GM10847 (cell line): ENCODE results near the gene BACH2.

Experiments
- POLR2A ChIP-seq: IDR thresholded peaks from 2 replicates; pipeline ENCODE4 v1.6.1; 2011; ENCODE audit not compliant: insufficient read length; ENCODE audit errors: extremely low read depth

BACH2 gene

GRCh38 chr6:90100059-90100665, 196.5 kb downstream of the BACH2 start:
- TF ChIP-seq POLR2A, result no peak

DNA sequence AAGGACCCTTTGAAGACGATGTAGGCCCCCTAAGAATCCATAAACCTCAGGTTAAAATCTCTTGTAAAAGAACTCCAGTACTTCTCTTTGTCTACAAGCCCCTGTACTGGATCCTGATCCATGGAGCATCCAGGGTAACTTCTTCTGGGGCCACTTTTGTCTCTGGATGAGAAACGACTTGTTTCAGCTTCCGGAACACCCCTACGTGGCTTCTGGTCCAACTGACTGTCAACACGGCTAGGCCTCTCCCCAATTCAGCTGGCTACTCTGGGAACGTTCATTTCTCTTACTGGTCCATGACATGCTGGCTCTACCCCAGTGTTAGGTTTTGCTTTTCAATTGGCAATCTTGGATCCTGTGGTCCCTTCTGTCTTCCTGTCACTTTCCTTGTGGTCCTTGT, 198.0 kb downstream of the BACH2 start:
- no peak for TF ChIP-seq POLR2A

GRCh38 chr6:90098001-90098531, 198.6 kb downstream of the BACH2 start:
- TF ChIP-seq POLR2A, result no peak

DNA sequence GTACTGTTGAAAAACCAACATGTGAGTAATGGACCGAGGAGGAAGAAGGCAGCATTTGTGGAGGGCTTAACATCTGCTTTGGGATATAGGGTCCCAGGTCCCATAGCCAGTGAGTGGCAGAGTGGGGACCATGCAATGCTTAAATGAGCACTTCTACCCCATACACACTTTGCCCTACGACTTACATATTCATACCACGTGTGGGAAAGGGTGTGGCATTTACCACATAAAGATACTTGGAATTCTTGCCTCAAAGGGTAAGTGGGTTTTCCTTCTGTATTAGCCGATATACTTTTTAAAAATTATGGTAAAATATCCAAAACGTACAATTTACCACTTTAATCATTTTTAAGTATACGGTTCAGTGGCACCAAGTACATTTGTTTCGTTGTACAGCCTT, 199.3 kb downstream of the BACH2 start:
- TF ChIP-seq POLR2A, result no peak

GRCh38 chr6:90096818-90097217, 199.8 kb downstream of the BACH2 start:
- no peak for TF ChIP-seq POLR2A

GRCh38 chr6:90095788-90096187, 200.9 kb downstream of the BACH2 start:
- TF ChIP-seq POLR2A, result no peak

- TF ChIP-seq POLR2A, result no peak
These were observed 201.5 kb downstream of the BACH2 start for GRCh38 chr6:90095145-90095544.

- no peak for TF ChIP-seq POLR2A
These were observed 203.0 kb downstream of the BACH2 start for GRCh38 chr6:90093558-90094073.

DNA sequence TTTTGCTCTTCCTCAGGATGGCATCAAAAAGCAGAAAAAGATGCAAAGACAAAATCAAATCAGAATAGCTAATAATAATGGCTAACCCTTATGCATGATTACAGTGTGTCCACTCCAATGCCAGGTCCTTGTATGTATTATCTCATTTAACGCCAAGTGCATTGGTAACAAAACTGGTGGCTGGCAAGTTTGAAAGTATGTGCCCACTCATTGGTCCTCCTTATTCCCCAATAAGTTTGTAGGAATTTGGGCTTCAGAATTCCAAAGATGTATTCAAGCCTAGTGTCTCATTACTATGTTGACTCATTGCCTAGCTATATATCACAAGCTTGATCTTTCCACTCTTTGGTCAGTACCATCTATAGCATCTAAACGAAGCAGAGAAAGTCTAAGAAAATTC, 205.8 kb downstream of the BACH2 start:
- TF ChIP-seq POLR2A, result no peak

DNA sequence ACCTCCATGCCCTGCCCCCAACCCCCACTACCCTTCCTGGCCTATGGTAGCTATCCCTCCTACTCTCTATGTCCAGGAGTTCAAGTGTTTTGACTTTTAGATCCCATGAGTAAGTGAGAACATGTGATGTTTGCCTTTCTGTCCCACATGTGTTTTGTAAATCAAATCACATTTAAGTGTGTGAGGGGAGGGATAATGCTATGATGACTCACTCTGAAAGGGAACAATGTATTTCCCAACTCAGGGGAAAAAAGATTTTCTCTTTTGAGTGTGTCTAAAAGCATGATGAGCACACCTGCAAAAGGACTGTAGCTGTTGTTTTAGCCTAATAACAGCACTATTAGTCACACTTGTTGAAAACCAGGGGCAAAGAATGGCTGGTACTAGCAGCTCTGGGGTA, 208.6 kb downstream of the BACH2 start:
- TF ChIP-seq POLR2A, result no peak

- TF ChIP-seq POLR2A, result no peak
These were observed 209.4 kb downstream of the BACH2 start for GRCh38 chr6:90087106-90087833.

DNA sequence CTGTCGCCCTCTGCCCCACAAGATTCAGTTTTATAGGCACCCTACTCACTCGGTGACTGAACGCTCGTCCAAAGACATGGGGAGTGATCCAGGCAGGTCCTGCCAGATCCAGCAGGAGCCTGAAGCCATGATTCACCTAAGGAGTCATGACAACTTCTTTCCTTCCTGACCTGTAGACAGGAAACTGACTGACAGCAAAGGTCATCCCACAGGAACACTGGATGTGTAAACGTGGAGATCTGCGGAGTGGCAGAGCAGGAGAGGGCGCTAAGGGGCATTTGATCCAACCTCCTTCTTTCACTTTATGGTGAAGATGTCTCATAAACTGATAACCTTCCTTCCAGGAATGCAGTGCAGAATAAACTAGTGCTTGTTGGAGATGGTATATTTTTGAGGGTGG, 210.1 kb downstream of the BACH2 start:
- TF ChIP-seq POLR2A, result no peak

- TF ChIP-seq POLR2A, result no peak
These were observed 212.8 kb downstream of the BACH2 start for GRCh38 chr6:90083891-90084290.

- no peak for TF ChIP-seq POLR2A
These were observed 213.8 kb downstream of the BACH2 start for GRCh38 chr6:90082847-90083246.

DNA sequence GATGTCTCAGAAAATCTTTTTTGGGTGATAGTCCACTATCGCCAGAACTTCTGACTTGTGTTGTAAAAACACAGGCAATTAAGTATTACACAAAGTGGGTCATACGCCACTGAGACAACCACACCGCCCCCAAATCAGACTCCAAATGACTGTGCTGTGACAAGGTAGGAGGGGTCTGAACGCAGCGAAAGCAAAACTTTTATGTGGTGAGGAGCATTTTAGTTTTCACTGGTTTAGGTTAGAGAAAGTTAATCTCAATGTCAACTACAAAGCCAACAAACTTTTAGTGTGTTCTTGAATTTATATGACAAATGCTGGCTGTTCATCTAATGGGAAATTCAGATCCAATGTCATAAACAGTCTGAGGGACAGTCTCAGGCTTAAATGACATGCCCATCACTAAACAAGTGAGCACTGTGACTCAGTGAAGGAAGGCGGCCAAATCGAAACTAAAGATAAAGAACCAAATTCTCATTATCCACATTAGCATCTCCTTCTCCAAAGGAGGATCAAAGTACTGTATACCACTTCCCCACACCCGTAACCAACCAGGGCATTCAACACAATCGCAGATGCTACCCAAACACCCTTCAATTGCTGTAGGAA, 215.7 kb downstream of the BACH2 start:
- no peak for TF ChIP-seq POLR2A
